K562 (cell line): ENCODE results near the gene MED15. TPM values are rescaled to one million over a fixed set of nuclear protein-coding genes. Genes with fewer than 3 reads are reported as not detected.
A peak's percentile ranks its signal among the peaks of the same experiment; 100 is the strongest.

ENCODE experiments used
- CEBPG ChIP-seq, 3 experiments: fragments of 200-800 bp in 1 of 3; sonication (Bioruptor generic) in 1 of 3; sonication (generic) in 1 of 3; formaldehyde crosslinking in 1 of 3; IDR thresholded peaks in 2 of 3; conservative IDR thresholded peaks in 1 of 3; 2 replicates each; pipeline versions ENCODE4 v1.6.1 to v1.8.0; 2016 to 2022; ENCODE audit warnings: missing compliant biosample characterization in 2 of 3, missing genetic modification characterization in 2 of 3, mild to moderate bottlenecking in 1 of 3, missing genetic modification reagents in 1 of 3
- CTBP1 ChIP-seq: fragments of 450-650 bp; IDR thresholded peaks from 2 replicates; pipeline ENCODE4 v1.6.1; 2016; ENCODE audit warnings: borderline replicate concordance
- ETV5 ChIP-seq: sonication (generic); formaldehyde crosslinking; IDR thresholded peaks from 2 replicates; pipeline ENCODE4 v1.4.0; 2020; ENCODE audit warnings: low read depth, mild to moderate bottlenecking, missing genetic modification reagents
- GABPB2 ChIP-seq: fragments of 250-450 bp; sonication (Bioruptor Pico); conservative IDR thresholded peaks from 2 replicates; pipeline ENCODE4 v1.5.1; 2021; ENCODE audit warnings: mild to moderate bottlenecking
- HIVEP1 ChIP-seq: fragments of 250-450 bp; sonication (Bioruptor Pico); IDR thresholded peaks from 2 replicates; pipeline ENCODE4 v1.4.0; 2020; ENCODE audit warnings: mild to moderate bottlenecking
- HMGN3 ChIP-seq: IDR thresholded peaks from 2 replicates; pipeline ENCODE4 v1.6.1; 2011; ENCODE audit warnings: borderline replicate concordance, low read depth, mild to moderate bottlenecking, mixed read lengths, low read length; ENCODE audit not compliant: insufficient read length; ENCODE audit errors: extremely low read depth
- L3MBTL2 ChIP-seq: fragments of 450-650 bp; IDR thresholded peaks from 2 replicates; pipeline ENCODE4 v1.6.1; 2016; ENCODE audit warnings: mild to moderate bottlenecking, moderate library complexity
- MTF1 ChIP-seq: fragments of 250-450 bp; sonication (Bioruptor Pico); IDR thresholded peaks from 2 replicates; pipeline ENCODE4 v1.9.0; 2021; ENCODE audit warnings: moderate library complexity, mild to moderate bottlenecking, inconsistent platforms, borderline replicate concordance
- OTX1 ChIP-seq: fragments of 450-650 bp; formaldehyde crosslinking; IDR thresholded peaks from 2 replicates; pipeline ENCODE4 v1.4.0; 2022; ENCODE audit warnings: mild to moderate bottlenecking
- PPARD ChIP-seq: fragments of 250-450 bp; sonication (Bioruptor Pico); IDR thresholded peaks from 2 replicates; pipeline ENCODE4 v1.8.0; 2022; ENCODE audit warnings: inconsistent platforms, mild to moderate bottlenecking, moderate library complexity
- RFX7 ChIP-seq: fragments of 250-450 bp; sonication (Bioruptor Pico); IDR thresholded peaks from 2 replicates; pipeline ENCODE4 v1.5.1; 2021; ENCODE audit warnings: mild to moderate bottlenecking
- RREB1 ChIP-seq: fragments of 250-450 bp; sonication (Bioruptor Pico); IDR thresholded peaks from 2 replicates; pipeline ENCODE4 v1.4.0; 2020
- TCF3 ChIP-seq: sonication (generic); formaldehyde crosslinking; IDR thresholded peaks from 2 replicates; pipeline ENCODE4 v1.4.0; 2020; ENCODE audit warnings: mild to moderate bottlenecking, missing genetic modification reagents
- ZNF354B ChIP-seq: fragments of 250-450 bp; sonication (Bioruptor Pico); IDR thresholded peaks from 2 replicates; pipeline ENCODE4 v1.4.0; 2020
- ZNF408 ChIP-seq: fragments of 250-450 bp; sonication (Bioruptor Pico); IDR thresholded peaks from 2 replicates; pipeline ENCODE4 v1.4.0; 2020; ENCODE audit warnings: low read depth, mild to moderate bottlenecking, moderate library complexity
- ZNF512 ChIP-seq: IDR thresholded peaks from 2 replicates; pipeline ENCODE4 v1.6.1; 2016; ENCODE audit warnings: missing genetic modification characterization, missing compliant biosample characterization
- ZNF696 ChIP-seq: fragments of 250-450 bp; sonication (Bioruptor Pico); conservative IDR thresholded peaks from 2 replicates; pipeline ENCODE4 v1.4.0; 2020; ENCODE audit warnings: mild to moderate bottlenecking, moderate library complexity
- ZSCAN29 ChIP-seq: fragments of 450-650 bp; IDR thresholded peaks from 2 replicates; pipeline ENCODE4 v1.6.1; 2017
- polyA plus RNA-seq, 8 experiments: library from polyadenylated mRNA; depleted of rRNA in 4 of 8; stranded (reverse) in 5 of 8; unstranded in 3 of 8; fragments of >200 nt; fragmentation: Nextera tagmentation in 2 of 8; fragmentation: Illumina TruSeq in 1 of 8; extraction: Ambion mirVana in 2 of 8; extraction: Trizol in 1 of 8; gene quantifications; 2 replicates each; pipeline versions ENCODE4 v1.2.1 to v1.2.3, GENCODE V29; 2011 to 2014; ENCODE audit warnings: inconsistent platforms in 1 of 8, missing spikeins in 1 of 8
- total RNA-seq, 7 experiments: library from RNA; depleted of rRNA in 6 of 7; stranded (reverse); fragments of >200 nt in 6 of 7; fragmentation: Illumina TruSeq in 2 of 7; extraction: Trizol in 2 of 7; gene quantifications; 2 replicates each; pipeline versions ENCODE4 v1.2.1 to v1.2.3, GENCODE V29; 2011 to 2021; ENCODE audit warnings: low replicate concordance in 1 of 7
- TF ChIP-seq, protein P1 (sequence below): fragments of 250-450 bp; sonication (Bioruptor Pico); IDR thresholded peaks from 2 replicates; pipeline ENCODE4 v1.4.0; 2020
- TF ChIP-seq, protein P2 (sequence below), 2 experiments: fragments of 250-450 bp in 1 of 2; fragments of 450-650 bp in 1 of 2; sonication (Bioruptor Pico) in 1 of 2; IDR thresholded peaks; 2 replicates each; pipeline versions ENCODE4 v1.6.1 to v1.8.0; 2016 to 2021; ENCODE audit warnings: mild to moderate bottlenecking in 2 of 2, moderate library complexity in 2 of 2, missing compliant biosample characterization in 1 of 2, missing genetic modification characterization in 1 of 2

The MED15 gene
- total and polyA plus RNA-seq, 9 of the 15 experiments (the other 6 are each of a cell fraction or from before 2014, with no cell fraction given): 4.0 to 271 (median 60.1) TPM

DNA sequence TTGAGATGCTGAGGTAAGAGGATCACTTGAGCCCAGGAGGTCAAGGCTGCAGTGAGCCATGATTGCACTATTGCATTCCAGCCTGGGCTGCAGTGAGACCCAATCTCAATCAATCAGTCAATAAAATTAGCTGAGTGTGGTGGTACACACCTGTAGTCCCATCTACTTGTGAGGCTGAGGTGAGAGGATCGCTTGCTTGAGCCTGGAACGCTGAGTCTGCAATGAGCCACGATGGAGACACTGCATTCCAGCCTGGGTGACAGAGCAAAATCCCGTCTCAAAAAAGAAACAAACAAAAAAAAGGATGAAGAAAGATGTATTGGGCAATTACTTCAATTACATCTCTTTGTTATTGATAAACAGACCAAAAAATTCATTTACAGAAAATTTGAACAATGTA lies 54.5 kb downstream of the MED15 start (continued):
- no peak for TF ChIP-seq GABPB2 (CRISPR knock-in tag)
- peak; percentile 75; the same call in 1 of the 2 replicates for TF ChIP-seq OTX1
- TF ChIP-seq, protein P1, sequence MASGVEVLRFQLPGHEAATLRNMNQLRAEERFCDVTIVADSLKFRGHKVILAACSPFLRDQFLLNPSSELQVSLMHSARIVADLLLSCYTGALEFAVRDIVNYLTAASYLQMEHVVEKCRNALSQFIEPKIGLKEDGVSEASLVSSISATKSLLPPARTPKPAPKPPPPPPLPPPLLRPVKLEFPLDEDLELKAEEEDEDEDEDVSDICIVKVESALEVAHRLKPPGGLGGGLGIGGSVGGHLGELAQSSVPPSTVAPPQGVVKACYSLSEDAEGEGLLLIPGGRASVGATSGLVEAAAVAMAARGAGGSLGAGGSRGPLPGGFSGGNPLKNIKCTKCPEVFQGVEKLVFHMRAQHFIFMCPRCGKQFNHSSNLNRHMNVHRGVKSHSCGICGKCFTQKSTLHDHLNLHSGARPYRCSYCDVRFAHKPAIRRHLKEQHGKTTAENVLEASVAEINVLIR (CRISPR knock-in tag): 0 out of 2 replicates have a peak, but pooled peaks have one; percentile 13
- no peak for TF ChIP-seq CEBPG (CRISPR knock-in tag; IDR thresholded peaks at IDR 0.05)
- TF ChIP-seq CEBPG (tag; conservative IDR thresholded peaks at IDR 0.05 in 1 of 2, IDR thresholded peaks at IDR 0.05 in 1 of 2): peak in 1 of 2 experiments; percentile 83; a peak in 2 of 4 replicates
- no peak for TF ChIP-seq RFX7 (CRISPR knock-in tag)
- TF ChIP-seq ZNF696 (CRISPR knock-in tag): no peak
- peak; percentile 17; the same call in 1 of the 2 replicates for TF ChIP-seq TCF3 (CRISPR knock-in tag)
- TF ChIP-seq ZNF512 (tag): no peak
- TF ChIP-seq HIVEP1 (CRISPR knock-in tag): 0 out of 2 replicates have a peak, but pooled peaks have one; percentile 43
- TF ChIP-seq PPARD: peak; percentile 36; the same call in 1 of the 2 replicates
- TF ChIP-seq ETV5 (CRISPR knock-in tag): peak; percentile 33; the same call in 1 of the 2 replicates
- no peak for TF ChIP-seq L3MBTL2
- no peak for TF ChIP-seq ZSCAN29
- TF ChIP-seq, protein P2, sequence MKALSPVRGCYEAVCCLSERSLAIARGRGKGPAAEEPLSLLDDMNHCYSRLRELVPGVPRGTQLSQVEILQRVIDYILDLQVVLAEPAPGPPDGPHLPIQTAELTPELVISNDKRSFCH (CRISPR knock-in tag; IDR thresholded peaks at IDR 0.05): no peak
- TF ChIP-seq, protein P2 (tag; IDR thresholded peaks at IDR 0.05): no peak
- TF ChIP-seq CTBP1: no peak
- peak; percentile 85; the same call in 1 of the 2 replicates for TF ChIP-seq RREB1
- TF ChIP-seq HMGN3: no peak
- TF ChIP-seq MTF1 (CRISPR knock-in tag): peak; percentile 24; the same call in 1 of the 2 replicates
- peak; percentile 51; the same call in 1 of the 2 replicates for TF ChIP-seq ZNF354B (CRISPR knock-in tag)
- no peak for TF ChIP-seq ZNF408 (CRISPR knock-in tag)
